Testis (tissue), 3 donors: Measurements from ENCODE around the gene RAB22A. TPM values are rescaled to one million over a fixed set of nuclear protein-coding genes. Genes with fewer than 3 reads are reported as not detected.

ENCODE experiments used
- DNase-seq: peaks from one replicate; pipeline ENCODE4 v3.0.0-alpha.2; 2019
- H3K27ac ChIP-seq, 2 donors: fragments of 200-600 bp; sonication (generic); one replicate each; pipeline ENCODE4 v1.5.1; 2019
- H3K27me3 ChIP-seq: fragments of 200-600 bp; sonication (generic); one replicate; pipeline ENCODE4 v1.5.1; 2019
- H3K36me3 ChIP-seq: fragments of 200-600 bp; sonication (generic); one replicate; pipeline ENCODE4 v1.5.1; 2017; ENCODE audit warnings: low read depth; ENCODE audit errors: missing control alignments
- H3K4me1 ChIP-seq: fragments of 200-600 bp; sonication (generic); one replicate; pipeline ENCODE4 v1.5.1; 2019
- H3K4me3 ChIP-seq, 2 donors: fragments of 200-600 bp; sonication (generic); one replicate each; pipeline ENCODE4 v1.5.1; 2017 to 2019
- H3K9me3 ChIP-seq: fragments of 200-600 bp; sonication (generic); one replicate; pipeline ENCODE4 v1.5.1; 2017
- CTCF ChIP-seq, 3 experiments: fragments of 450-650 bp in 2 of 3; fragments of 200-600 bp in 1 of 3; sonication (generic) in 1 of 3; IDR thresholded peaks; one replicate each; pipeline ENCODE4 v1.5.1; 2016 to 2019; ENCODE audit warnings: antibody characterized with exemption in 3 of 3, mild to moderate bottlenecking in 2 of 3, moderate library complexity in 1 of 3
- POLR2A ChIP-seq: fragments of 450-650 bp; IDR thresholded peaks from one replicate; pipeline ENCODE4 v1.6.1; 2017; ENCODE audit warnings: antibody characterized with exemption, mild to moderate bottlenecking, moderate library complexity
- WGBS, 2 donors: methylation state at CpG; one replicate each; pipeline ENCODE4 v1.1.5; 2018; 5-methylcytosine and 5-hydroxymethylcytosine counted together
- intact Hi-C: fragments of 100-400 bp; cut with DNase I; formaldehyde crosslinking; loops from one replicate; pipeline ENCODE4 v1.15.1; 2023; ENCODE audit warnings: low total_unique reads
- polyA plus RNA-seq: library from polyadenylated mRNA; stranded (reverse); fragments of 350-450 nt; fragmentation: Illumina TruSeq; extraction: RNeasy Lipid Tissue Mini Kit (QIAGEN cat#74804); gene quantifications from one replicate; pipeline ENCODE4 v1.2.3, GENCODE V29; 2014; ENCODE audit warnings: low read depth, low replicate concordance; ENCODE audit not compliant: insufficient read depth
- total RNA-seq, 2 donors: library from RNA; depleted of rRNA; stranded (reverse); fragments of >200 nt; gene quantifications; one replicate each; pipeline ENCODE4 v1.2.3, GENCODE V29; 2016

Gene RAB22A
- total and polyA plus RNA-seq, 3 donors from 2014 or later: 11.2 to 20.8 (median 19.2) TPM

GRCh38 chr20:58313396-58313795, 3.9 kb downstream of the RAB22A start:
- Histone ChIP-seq H3K4me1 (peaks cover 6% of the 10 kb centered on the region), H3K36me3 (no peaks in the 10 kb centered on the region), H3K27me3 (no peaks in the 10 kb centered on the region), H3K27ac (no peak overlapping the region), H3K9me3 (no peaks in the 10 kb centered on the region), H3K4me3 (no peak overlapping the region)
- DNase-seq: no peak
- 85 to 94% methylated on average over 4 of the region's 4 CpGs for WGBS, 2 donors
- TF ChIP-seq CTCF (IDR thresholded peaks at IDR 0.05): no peak
- intact Hi-C loops: no loop called here

DNA sequence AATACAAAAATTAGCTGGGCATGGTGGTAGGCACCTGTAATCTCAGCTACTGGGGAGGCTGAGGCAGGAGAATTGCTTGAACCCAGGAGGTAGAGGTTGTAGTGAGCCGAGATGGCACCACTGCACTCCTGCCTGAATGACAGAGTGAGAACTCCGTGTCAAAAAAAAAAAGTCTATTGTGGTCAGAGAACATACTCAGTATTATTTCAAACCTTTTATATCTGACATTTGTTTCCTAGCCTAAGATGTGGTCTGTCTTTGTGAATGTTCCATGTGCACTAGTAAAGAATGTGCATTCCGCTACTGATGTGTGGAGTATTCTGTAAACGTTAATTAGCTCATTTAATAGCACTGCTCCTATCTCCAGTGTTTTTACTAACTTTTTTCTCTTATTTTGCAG, 11.7 kb downstream of the RAB22A start:
- WGBS, 2 donors: 79 to 84% methylated on average over 4 of the region's 4 CpGs

GRCh38 chr20:58322083-58322482, 12.6 kb downstream of the RAB22A start:
- DNase-seq: no peak
- 77% methylated on average over 5 of the region's 5 CpGs for WGBS, 2 donors
- H3K27ac ChIP-seq: no peak overlapping the region
- no peaks in the 10 kb centered on the region for H3K4me1 ChIP-seq
- no peaks in the 10 kb centered on the region for H3K9me3 ChIP-seq
- H3K4me3 ChIP-seq: no peak overlapping the region
- H3K36me3 ChIP-seq: no peaks in the 10 kb centered on the region
- TF ChIP-seq POLR2A (no peak), CTCF (IDR thresholded peaks at IDR 0.05) (no peak)
- H3K27me3 ChIP-seq: no peaks in the 10 kb centered on the region
- intact Hi-C loops: no loop called here

More for the DNA sequence above, 11.7 kb downstream of the RAB22A start:
- intact Hi-C loops: no loop called here
- Histone ChIP-seq H3K9me3 (no peaks in the 10 kb centered on the region), H3K27ac (no peak overlapping the region), H3K27me3 (no peaks in the 10 kb centered on the region), H3K4me3 (no peak overlapping the region), H3K36me3 (no peaks in the 10 kb centered on the region), H3K4me1 (no peaks in the 10 kb centered on the region)
- DNase-seq: no peak
- TF ChIP-seq CTCF (IDR thresholded peaks at IDR 0.05): no peak
- no peak for TF ChIP-seq POLR2A

GRCh38 chr20:58325912-58326311, 16.4 kb downstream of the RAB22A start:
- no peak overlapping the region for H3K27ac ChIP-seq
- TF ChIP-seq CTCF (IDR thresholded peaks at IDR 0.05) (no peak), POLR2A (no peak)
- H3K27me3 ChIP-seq: no peaks in the 10 kb centered on the region
- WGBS, 2 donors: 83 to 86% methylated on average over 2 of the region's 2 CpGs
- no peaks in the 10 kb centered on the region for H3K36me3 ChIP-seq
- peaks cover 3% of the 10 kb centered on the region for H3K4me1 ChIP-seq
- H3K9me3 ChIP-seq: no peaks in the 10 kb centered on the region
- intact Hi-C loops: no loop called here
- no peak for DNase-seq
- H3K4me3 ChIP-seq: no peak overlapping the region

DNA sequence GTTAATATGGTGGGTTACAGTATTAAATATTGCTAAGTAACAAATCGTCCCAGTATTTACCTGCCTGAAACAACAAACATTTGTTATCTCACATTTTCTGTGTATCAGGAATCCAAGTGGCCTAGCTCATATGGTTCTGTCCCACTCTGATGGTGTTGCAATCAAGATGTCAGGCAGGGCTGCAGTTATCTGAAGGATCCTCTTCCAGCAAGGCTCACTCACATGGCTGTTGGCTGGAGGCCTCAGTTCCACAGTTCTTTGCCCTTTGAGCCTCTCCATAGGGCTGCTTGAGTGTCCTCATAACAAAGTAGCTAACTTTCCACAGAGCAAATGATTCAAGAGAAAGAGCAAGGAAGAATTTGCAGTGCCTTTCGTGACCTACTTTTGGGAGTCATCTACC, 17.7 kb downstream of the RAB22A start:
- H3K27me3 ChIP-seq: no peaks in the 10 kb centered on the region
- no peaks in the 10 kb centered on the region for H3K9me3 ChIP-seq
- 55 to 66% methylated on average over 2 of the region's 2 CpGs for WGBS, 2 donors
- no peak overlapping the region for H3K4me3 ChIP-seq
- intact Hi-C loops: no loop called here
- DNase-seq: peak; percentile 28
- H3K36me3 ChIP-seq: no peaks in the 10 kb centered on the region
- no peak for TF ChIP-seq POLR2A
- no peak for TF ChIP-seq CTCF (IDR thresholded peaks at IDR 0.05)
- H3K27ac ChIP-seq: no peak overlapping the region
- H3K4me1 ChIP-seq: peaks cover 3% of the 10 kb centered on the region
